NT2/D1 (cell line): Measurements from ENCODE around the gene PHF2.

ENCODE experiments used
- SUZ12 ChIP-seq: IDR thresholded peaks from 2 replicates; pipeline ENCODE4 v1.6.1; 2011; ENCODE audit not compliant: insufficient read length, insufficient read depth; ENCODE audit errors: extremely low read depth
- YY1 ChIP-seq: IDR thresholded peaks from 2 replicates; pipeline ENCODE4 v1.6.1; 2011; ENCODE audit not compliant: insufficient read length, insufficient read depth
- ZNF274 ChIP-seq: IDR thresholded peaks from 2 replicates; pipeline ENCODE4 v1.6.1; 2011; ENCODE audit warnings: mild to moderate bottlenecking, low read depth, low read length

- TF ChIP-seq ZNF274, result no peak
- TF ChIP-seq SUZ12, result no peak
- TF ChIP-seq YY1, result no peak
Observed at GRCh38 chr9:93601666-93602065, 25.3 kb downstream of the PHF2 start.
